ENCODE data around the gene ERBB4. TPM values are rescaled to one million over a fixed set of nuclear protein-coding genes. Genes with fewer than 3 reads are reported as not detected.

Gene ERBB4
- total RNA-seq, 1 experiment from 2014 or later, result 0.15 TPM

DNA sequence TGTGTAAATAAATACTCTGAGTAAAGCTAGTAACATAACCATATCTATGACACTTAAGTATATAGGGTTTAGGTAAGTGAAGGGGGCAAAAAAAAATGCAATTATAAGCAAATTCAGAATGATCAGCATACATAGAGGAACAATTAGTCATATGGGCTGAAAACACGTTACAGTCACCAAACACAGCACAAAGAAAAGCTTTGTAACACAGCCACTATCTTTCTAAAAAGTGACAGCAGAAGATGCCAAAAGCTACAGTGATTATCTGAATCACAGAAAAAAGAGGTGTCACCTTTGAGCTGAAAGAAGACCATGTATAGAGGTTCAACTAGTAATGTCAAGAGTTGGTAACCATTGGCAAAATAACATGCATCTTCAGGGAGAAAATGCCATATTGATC lies 115.5 kb downstream of the ERBB4 start:
- ChIA-PET CTCF (no interaction called here), POLR2A (interaction anchor here (0.5 kb wide), 1 partner anchor 163 kb away, joined by 5 read pairs; no protein-coding TSS in a partner anchor)
- TF ChIP-seq, protein P1, sequence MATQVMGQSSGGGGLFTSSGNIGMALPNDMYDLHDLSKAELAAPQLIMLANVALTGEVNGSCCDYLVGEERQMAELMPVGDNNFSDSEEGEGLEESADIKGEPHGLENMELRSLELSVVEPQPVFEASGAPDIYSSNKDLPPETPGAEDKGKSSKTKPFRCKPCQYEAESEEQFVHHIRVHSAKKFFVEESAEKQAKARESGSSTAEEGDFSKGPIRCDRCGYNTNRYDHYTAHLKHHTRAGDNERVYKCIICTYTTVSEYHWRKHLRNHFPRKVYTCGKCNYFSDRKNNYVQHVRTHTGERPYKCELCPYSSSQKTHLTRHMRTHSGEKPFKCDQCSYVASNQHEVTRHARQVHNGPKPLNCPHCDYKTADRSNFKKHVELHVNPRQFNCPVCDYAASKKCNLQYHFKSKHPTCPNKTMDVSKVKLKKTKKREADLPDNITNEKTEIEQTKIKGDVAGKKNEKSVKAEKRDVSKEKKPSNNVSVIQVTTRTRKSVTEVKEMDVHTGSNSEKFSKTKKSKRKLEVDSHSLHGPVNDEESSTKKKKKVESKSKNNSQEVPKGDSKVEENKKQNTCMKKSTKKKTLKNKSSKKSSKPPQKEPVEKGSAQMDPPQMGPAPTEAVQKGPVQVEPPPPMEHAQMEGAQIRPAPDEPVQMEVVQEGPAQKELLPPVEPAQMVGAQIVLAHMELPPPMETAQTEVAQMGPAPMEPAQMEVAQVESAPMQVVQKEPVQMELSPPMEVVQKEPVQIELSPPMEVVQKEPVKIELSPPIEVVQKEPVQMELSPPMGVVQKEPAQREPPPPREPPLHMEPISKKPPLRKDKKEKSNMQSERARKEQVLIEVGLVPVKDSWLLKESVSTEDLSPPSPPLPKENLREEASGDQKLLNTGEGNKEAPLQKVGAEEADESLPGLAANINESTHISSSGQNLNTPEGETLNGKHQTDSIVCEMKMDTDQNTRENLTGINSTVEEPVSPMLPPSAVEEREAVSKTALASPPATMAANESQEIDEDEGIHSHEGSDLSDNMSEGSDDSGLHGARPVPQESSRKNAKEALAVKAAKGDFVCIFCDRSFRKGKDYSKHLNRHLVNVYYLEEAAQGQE (IDR thresholded peaks at IDR 0.05; ENCODE audit: insufficient read depth in 1 of 2, low read depth in 2 of 2, low read length in 1 of 2), result no peak
- TF ChIP-seq POLR2AphosphoS5 (IDR thresholded peaks at IDR 0.05; ENCODE audit: low read depth, low read length) (no peak), SIN3A (IDR thresholded peaks at IDR 0.05; ENCODE audit: borderline replicate concordance, insufficient read depth, low read depth, low read length) (no peak), TCF7L2 (IDR thresholded peaks at IDR 0.05; ENCODE audit: low read depth, low read length) (no peak)
- TF ChIP-seq, protein P2, sequence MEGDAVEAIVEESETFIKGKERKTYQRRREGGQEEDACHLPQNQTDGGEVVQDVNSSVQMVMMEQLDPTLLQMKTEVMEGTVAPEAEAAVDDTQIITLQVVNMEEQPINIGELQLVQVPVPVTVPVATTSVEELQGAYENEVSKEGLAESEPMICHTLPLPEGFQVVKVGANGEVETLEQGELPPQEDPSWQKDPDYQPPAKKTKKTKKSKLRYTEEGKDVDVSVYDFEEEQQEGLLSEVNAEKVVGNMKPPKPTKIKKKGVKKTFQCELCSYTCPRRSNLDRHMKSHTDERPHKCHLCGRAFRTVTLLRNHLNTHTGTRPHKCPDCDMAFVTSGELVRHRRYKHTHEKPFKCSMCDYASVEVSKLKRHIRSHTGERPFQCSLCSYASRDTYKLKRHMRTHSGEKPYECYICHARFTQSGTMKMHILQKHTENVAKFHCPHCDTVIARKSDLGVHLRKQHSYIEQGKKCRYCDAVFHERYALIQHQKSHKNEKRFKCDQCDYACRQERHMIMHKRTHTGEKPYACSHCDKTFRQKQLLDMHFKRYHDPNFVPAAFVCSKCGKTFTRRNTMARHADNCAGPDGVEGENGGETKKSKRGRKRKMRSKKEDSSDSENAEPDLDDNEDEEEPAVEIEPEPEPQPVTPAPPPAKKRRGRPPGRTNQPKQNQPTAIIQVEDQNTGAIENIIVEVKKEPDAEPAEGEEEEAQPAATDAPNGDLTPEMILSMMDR (IDR thresholded peaks at IDR 0.05), result no peak
- Histone ChIP-seq H3K27me3 (ENCODE audit: control insufficient read depth, insufficient read depth, low read length) (no peaks in the 10 kb centered on the region), H3K4me1 (ENCODE audit: control insufficient read depth, insufficient read depth, low read length) (no peaks in the 10 kb centered on the region), H3K36me3 (ENCODE audit: control insufficient read depth, insufficient read depth, low read length) (no peaks in the 10 kb centered on the region), H3K4me3 (ENCODE audit: low read depth in 2 of 2, low read length in 2 of 2) (no peak overlapping the region), H3K27ac (ENCODE audit: low read length) (no peak overlapping the region), H3K9me3 (ENCODE audit: control insufficient read depth, insufficient read depth, low read depth, low read length) (no peaks in the 10 kb centered on the region)
- intact Hi-C loops (cut with micrococcal nuclease; ENCODE audit: unreplicated experiment), result no loop called here
- DNase-seq (ENCODE audit: low read depth, low spot score), result no peak
- no peak for ATAC-seq
- in situ Hi-C loops (cut with HindIII; ENCODE audit: low pct_unique_long_range_greater_than_20kb, low sequenced_read_pairs), result no loop called here
- BruUV-seq (replicated peaks), result no TSS peak

DNA sequence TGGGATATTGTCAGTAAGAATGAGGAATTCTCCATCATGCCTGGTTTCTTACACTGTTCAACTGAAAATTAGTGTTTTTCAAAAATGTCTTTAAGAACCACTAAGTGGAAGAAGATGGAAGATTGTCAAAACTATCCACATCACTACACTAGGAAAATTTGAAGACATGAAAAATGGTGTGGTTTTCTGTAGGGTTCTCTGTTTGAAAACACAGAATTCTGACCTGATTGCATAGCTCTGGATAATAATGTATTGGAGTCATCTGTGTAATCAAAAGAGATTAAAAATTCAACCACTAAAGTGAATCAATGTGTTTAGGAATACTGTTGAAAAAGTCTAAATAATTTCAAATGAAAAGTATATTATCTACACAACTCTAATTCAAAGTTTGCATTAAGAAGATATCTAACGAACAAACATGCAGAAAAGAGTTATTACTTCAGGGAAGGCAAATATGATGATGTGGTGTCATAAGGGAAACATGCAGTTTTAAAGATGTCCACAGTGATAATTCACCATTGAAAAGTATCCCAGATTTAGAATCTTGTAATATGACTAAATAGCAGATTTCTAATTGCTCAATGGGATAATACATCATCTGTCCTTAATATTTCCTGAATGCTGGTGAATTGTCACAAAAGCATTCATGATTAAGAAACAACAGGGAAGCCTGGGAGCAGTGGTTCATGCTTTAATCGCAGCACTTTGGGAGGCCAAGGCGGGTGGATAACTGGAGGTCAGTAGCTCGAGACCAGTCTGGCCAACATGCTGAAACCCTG lies 116.9 kb downstream of the ERBB4 start:
- H3K27ac ChIP-seq (ENCODE audit: low read length), result no peak overlapping the region
- POLR2A ChIA-PET, result no interaction called here
- intact Hi-C loops (cut with micrococcal nuclease; ENCODE audit: unreplicated experiment), result no loop called here
- no peaks in the 10 kb centered on the region for H3K27me3 ChIP-seq (ENCODE audit: control insufficient read depth, insufficient read depth, low read length)
- no peak for DNase-seq (ENCODE audit: low read depth, low spot score)
- BruUV-seq (replicated peaks), result no TSS peak
- no peaks in the 10 kb centered on the region for H3K4me1 ChIP-seq (ENCODE audit: control insufficient read depth, insufficient read depth, low read length)
- no peaks in the 10 kb centered on the region for H3K9me3 ChIP-seq (ENCODE audit: control insufficient read depth, insufficient read depth, low read depth, low read length)
- H3K36me3 ChIP-seq (ENCODE audit: control insufficient read depth, insufficient read depth, low read length), result no peaks in the 10 kb centered on the region
- no peak for ATAC-seq
- CTCF ChIA-PET, result no interaction called here
- no peak overlapping the region for H3K4me3 ChIP-seq (ENCODE audit: low read depth in 2 of 2, low read length in 2 of 2)
- in situ Hi-C loops (cut with HindIII; ENCODE audit: low pct_unique_long_range_greater_than_20kb, low sequenced_read_pairs), result no loop called here
- TF ChIP-seq, protein P1 (IDR thresholded peaks at IDR 0.05; ENCODE audit: insufficient read depth in 1 of 2, low read depth in 2 of 2, low read length in 1 of 2), result no peak
- TF ChIP-seq, protein P2 (IDR thresholded peaks at IDR 0.05), result no peak
- TF ChIP-seq SIN3A (IDR thresholded peaks at IDR 0.05; ENCODE audit: borderline replicate concordance, insufficient read depth, low read depth, low read length) (no peak), TCF7L2 (IDR thresholded peaks at IDR 0.05; ENCODE audit: low read depth, low read length) (no peak), POLR2AphosphoS5 (IDR thresholded peaks at IDR 0.05; ENCODE audit: low read depth, low read length) (no peak)
